ENCODE data around the gene EVC. TPM values are rescaled to one million over a fixed set of nuclear protein-coding genes. Genes with fewer than 3 reads are reported as not detected.

The EVC gene
- 4.9 TPM for polyA plus RNA-seq (2013, experiment 1 of 2)
- 4.6 TPM for polyA plus RNA-seq (2013, experiment 2 of 2)

- H2AK5ac ChIP-seq (ENCODE audit: low read depth, low read length): no peak within 1 kb of the TSS
- peaks cover 2 to 13% of the 10 kb centered on the region in 2 donors for H3K9me3 ChIP-seq (replicated peaks in 1 of 2; ENCODE audit: control insufficient read depth in 2 of 2, insufficient read depth in 1 of 2, low read depth in 1 of 2, low read length in 2 of 2)
- H4K91ac ChIP-seq (ENCODE audit: low read depth, low read length, poor library complexity): no peak within 1 kb of the TSS
- H3K4me1 ChIP-seq (ENCODE audit: control insufficient read depth in 2 of 2, insufficient read depth in 1 of 2, low read depth in 1 of 2, low read length in 2 of 2): peaks cover 0 to 17% of the 10 kb centered on the region in 2 donors
- H3K23ac ChIP-seq (ENCODE audit: low read depth, low read length, poor library complexity): no peak within 1 kb of the TSS
- no peak within 1 kb of the TSS for H2BK12ac ChIP-seq (ENCODE audit: low read length)
- no peak within 1 kb of the TSS for H2BK5ac ChIP-seq (ENCODE audit: low read length)
- no peak within 1 kb of the TSS for H2BK120ac ChIP-seq (ENCODE audit: low read depth, low read length)
- WGBS, 2 donors (ENCODE audit: extremely low coverage in 2 of 2, insufficient read length in 2 of 2, insufficient replicate concordance in 1 of 2): no CpG with 5 or more reads among the region's 49 CpGs
- no peak within 1 kb of the TSS for H3K14ac ChIP-seq (ENCODE audit: low read length)
- no peak within 1 kb of the TSS for H3K4ac ChIP-seq (ENCODE audit: low read length)
- H3K18ac ChIP-seq (ENCODE audit: low read length): peak within 1 kb of the TSS; percentile 82
- peaks cover 0 to 38% (median 2%) of the 10 kb centered on the region in 3 experiments for H3K27me3 ChIP-seq (ENCODE audit: control insufficient read depth in 3 of 3, insufficient read depth in 3 of 3, low read depth in 1 of 3, low read length in 3 of 3)
- no peak within 1 kb of the TSS for H4K8ac ChIP-seq (ENCODE audit: low read depth, low read length)
- H3K79me1 ChIP-seq (ENCODE audit: low read depth, low read length): peaks cover 2% of the 10 kb centered on the region
- H3K4me2 ChIP-seq (ENCODE audit: insufficient read depth, low read length, poor library complexity, severe bottlenecking): peak within 1 kb of the TSS; percentile 73
- no peak within 1 kb of the TSS for H3K27ac ChIP-seq (replicated peaks; ENCODE audit: low read length)
- peak within 1 kb of the TSS; percentile 97 for H2AFZ ChIP-seq (ENCODE audit: low read length)
- no peak within 1 kb of the TSS for H2BK15ac ChIP-seq (ENCODE audit: low read length)
- H3K9ac ChIP-seq (ENCODE audit: low read depth, low read length, poor library complexity): peak within 1 kb of the TSS; percentile 85
- DNase-seq (ENCODE audit: low spot score): peak; percentile 58
- peaks cover 0 to 2% of the 10 kb centered on the region in 2 donors for H3K36me3 ChIP-seq (replicated peaks in 1 of 2; ENCODE audit: control insufficient read depth in 2 of 2, insufficient read depth in 2 of 2, low read length in 2 of 2)
- H3K4me3 ChIP-seq (ENCODE audit: low read length in 2 of 2): peak within 1 kb of the TSS; percentile 61 to 86
Observed at GRCh38 chr4:5710961-5711478, at the start of gene EVC. Gene EVC (plus strand): TSS chr4:5711201. CDS start chr4:5711381, 180 bp downstream.

GRCh38 chr4:5661237-5661636 is 49.8 kb upstream of the EVC start:
- Histone ChIP-seq H4K8ac (ENCODE audit: low read depth, low read length) (no peak overlapping the region), H3K79me1 (ENCODE audit: low read depth, low read length) (no peaks in the 10 kb centered on the region), H2BK120ac (ENCODE audit: low read depth, low read length) (no peak overlapping the region), H2AK5ac (ENCODE audit: low read depth, low read length) (no peak overlapping the region), H3K27ac (replicated peaks; ENCODE audit: low read length) (no peak overlapping the region), H2AFZ (ENCODE audit: low read length) (no peak overlapping the region), H3K18ac (ENCODE audit: low read length) (no peak overlapping the region), H3K9me3 (replicated peaks in 1 of 2; ENCODE audit: control insufficient read depth in 2 of 2, insufficient read depth in 1 of 2, low read depth in 1 of 2, low read length in 2 of 2) (no peaks in the 10 kb centered on the region), H3K36me3 (replicated peaks in 1 of 2; ENCODE audit: control insufficient read depth in 2 of 2, insufficient read depth in 2 of 2, low read length in 2 of 2) (peaks cover 0 to 6% of the 10 kb centered on the region in 2 donors), H3K9ac (ENCODE audit: low read depth, low read length, poor library complexity) (no peak overlapping the region), H2BK15ac (ENCODE audit: low read length) (no peak overlapping the region), H3K27me3 (ENCODE audit: control insufficient read depth in 3 of 3, insufficient read depth in 3 of 3, low read depth in 1 of 3, low read length in 3 of 3) (peaks cover 0 to 4% (median 0%) of the 10 kb centered on the region in 3 experiments), H3K4ac (ENCODE audit: low read length) (no peak overlapping the region), H3K14ac (ENCODE audit: low read length) (no peak overlapping the region), H2BK12ac (ENCODE audit: low read length) (no peak overlapping the region), H3K4me3 (ENCODE audit: low read length in 2 of 2) (no peak overlapping the region), H4K91ac (ENCODE audit: low read depth, low read length, poor library complexity) (no peak overlapping the region), H3K4me1 (ENCODE audit: control insufficient read depth in 2 of 2, insufficient read depth in 1 of 2, low read depth in 1 of 2, low read length in 2 of 2) (no peaks in the 10 kb centered on the region), H2BK5ac (ENCODE audit: low read length) (no peak overlapping the region), H3K4me2 (ENCODE audit: insufficient read depth, low read length, poor library complexity, severe bottlenecking) (no peak overlapping the region), H3K23ac (ENCODE audit: low read depth, low read length, poor library complexity) (no peak overlapping the region)
- DNase-seq (ENCODE audit: low spot score): no peak
- no CpG with 5 or more reads among the region's 4 CpGs for WGBS, 2 donors (ENCODE audit: extremely low coverage in 2 of 2, insufficient read length in 2 of 2, insufficient replicate concordance in 1 of 2)

- Histone ChIP-seq H2BK12ac (ENCODE audit: low read length) (no peak overlapping the region), H3K36me3 (replicated peaks in 1 of 2; ENCODE audit: control insufficient read depth in 2 of 2, insufficient read depth in 2 of 2, low read length in 2 of 2) (peaks cover 0 to 6% of the 10 kb centered on the region in 2 donors), H3K27ac (replicated peaks; ENCODE audit: low read length) (no peak overlapping the region), H2AFZ (ENCODE audit: low read length) (no peak overlapping the region), H2AK5ac (ENCODE audit: low read depth, low read length) (no peak overlapping the region), H3K4ac (ENCODE audit: low read length) (no peak overlapping the region), H3K4me2 (ENCODE audit: insufficient read depth, low read length, poor library complexity, severe bottlenecking) (no peak overlapping the region), H3K79me1 (ENCODE audit: low read depth, low read length) (no peaks in the 10 kb centered on the region), H2BK5ac (ENCODE audit: low read length) (no peak overlapping the region), H3K14ac (ENCODE audit: low read length) (no peak overlapping the region), H3K23ac (ENCODE audit: low read depth, low read length, poor library complexity) (no peak overlapping the region), H3K4me3 (ENCODE audit: low read length in 2 of 2) (no peak overlapping the region), H2BK120ac (ENCODE audit: low read depth, low read length) (no peak overlapping the region), H4K8ac (ENCODE audit: low read depth, low read length) (no peak overlapping the region), H4K91ac (ENCODE audit: low read depth, low read length, poor library complexity) (no peak overlapping the region), H3K4me1 (ENCODE audit: control insufficient read depth in 2 of 2, insufficient read depth in 1 of 2, low read depth in 1 of 2, low read length in 2 of 2) (no peaks in the 10 kb centered on the region), H3K18ac (ENCODE audit: low read length) (no peak overlapping the region), H3K9me3 (replicated peaks in 1 of 2; ENCODE audit: control insufficient read depth in 2 of 2, insufficient read depth in 1 of 2, low read depth in 1 of 2, low read length in 2 of 2) (no peaks in the 10 kb centered on the region), H2BK15ac (ENCODE audit: low read length) (no peak overlapping the region), H3K9ac (ENCODE audit: low read depth, low read length, poor library complexity) (no peak overlapping the region), H3K27me3 (ENCODE audit: control insufficient read depth in 3 of 3, insufficient read depth in 3 of 3, low read depth in 1 of 3, low read length in 3 of 3) (peaks cover 0 to 4% (median 0%) of the 10 kb centered on the region in 3 experiments)
- DNase-seq (ENCODE audit: low spot score): no peak
- WGBS, 2 donors (ENCODE audit: extremely low coverage in 2 of 2, insufficient read length in 2 of 2, insufficient replicate concordance in 1 of 2): no CpG with 5 or more reads among the region's 1 CpG
Observed at GRCh38 chr4:5662555-5662954, 48.4 kb upstream of the EVC start.

- Histone ChIP-seq H2BK15ac (ENCODE audit: low read length) (no peak overlapping the region), H3K27me3 (ENCODE audit: control insufficient read depth in 3 of 3, insufficient read depth in 3 of 3, low read depth in 1 of 3, low read length in 3 of 3) (peaks cover 0 to 4% (median 0%) of the 10 kb centered on the region in 3 experiments), H3K79me1 (ENCODE audit: low read depth, low read length) (no peaks in the 10 kb centered on the region), H3K9me3 (replicated peaks in 1 of 2; ENCODE audit: control insufficient read depth in 2 of 2, insufficient read depth in 1 of 2, low read depth in 1 of 2, low read length in 2 of 2) (no peaks in the 10 kb centered on the region), H3K36me3 (replicated peaks in 1 of 2; ENCODE audit: control insufficient read depth in 2 of 2, insufficient read depth in 2 of 2, low read length in 2 of 2) (peaks cover 0 to 6% of the 10 kb centered on the region in 2 donors), H3K4ac (ENCODE audit: low read length) (no peak overlapping the region), H3K4me3 (ENCODE audit: low read length in 2 of 2) (peak overlapping the region in 1 of 2 donors; percentile 23), H2AK5ac (ENCODE audit: low read depth, low read length) (no peak overlapping the region), H3K18ac (ENCODE audit: low read length) (no peak overlapping the region), H2BK12ac (ENCODE audit: low read length) (no peak overlapping the region), H2AFZ (ENCODE audit: low read length) (no peak overlapping the region), H3K9ac (ENCODE audit: low read depth, low read length, poor library complexity) (peak overlapping the region; percentile 5), H4K91ac (ENCODE audit: low read depth, low read length, poor library complexity) (no peak overlapping the region), H2BK120ac (ENCODE audit: low read depth, low read length) (no peak overlapping the region), H3K4me1 (ENCODE audit: control insufficient read depth in 2 of 2, insufficient read depth in 1 of 2, low read depth in 1 of 2, low read length in 2 of 2) (no peaks in the 10 kb centered on the region), H3K23ac (ENCODE audit: low read depth, low read length, poor library complexity) (peak overlapping the region; percentile 32), H3K27ac (replicated peaks; ENCODE audit: low read length) (no peak overlapping the region), H3K14ac (ENCODE audit: low read length) (no peak overlapping the region), H2BK5ac (ENCODE audit: low read length) (no peak overlapping the region), H4K8ac (ENCODE audit: low read depth, low read length) (no peak overlapping the region), H3K4me2 (ENCODE audit: insufficient read depth, low read length, poor library complexity, severe bottlenecking) (no peak overlapping the region)
- DNase-seq (ENCODE audit: low spot score): no peak
- 100% methylated on average over 4 of the region's 12 CpGs; no CpG with 5 or more reads in 1 of the 2 donors for WGBS, 2 donors (ENCODE audit: extremely low coverage in 2 of 2, insufficient read length in 2 of 2, insufficient replicate concordance in 1 of 2)
Observed at GRCh38 chr4:5664778-5665177, 46.2 kb upstream of the EVC start.

Data from neuronal stem cell (in vitro differentiated cells).